HepG2 (cell line): ENCODE results near the gene MMP23B. TPM values are rescaled to one million over a fixed set of nuclear protein-coding genes. Genes with fewer than 3 reads are reported as not detected.

Experiments used
- ATAD3A ChIP-seq: sonication (generic); formaldehyde crosslinking; IDR thresholded peaks from 2 replicates; pipeline ENCODE4 v1.4.0; 2020; ENCODE audit warnings: missing genetic modification reagents
- CBX5 ChIP-seq: sonication (generic); formaldehyde crosslinking; IDR thresholded peaks from 2 replicates; pipeline ENCODE4 v1.4.0; 2020; ENCODE audit warnings: missing genetic modification reagents, borderline replicate concordance
- EP300 ChIP-seq, 3 experiments: sonication (generic) in 1 of 3; formaldehyde crosslinking in 1 of 3; IDR thresholded peaks; 2 replicates each; pipeline versions ENCODE4 v1.5.1 to v1.6.1; 2011 to 2020; ENCODE audit warnings: low read depth in 2 of 3, low read length in 2 of 3, borderline replicate concordance in 1 of 3, improper control_type of control experiment in 1 of 3, mild to moderate bottlenecking in 1 of 3, missing genetic modification reagents in 1 of 3, moderate library complexity in 1 of 3
- GABPA ChIP-seq, 2 experiments: IDR thresholded peaks; 2 replicates each; pipeline ENCODE4 v1.6.1; 2011 to 2016; ENCODE audit warnings: low read depth in 2 of 2, low read length in 1 of 2, missing biosample characterization in 1 of 2, missing genetic modification characterization in 1 of 2
- HNRNPK ChIP-seq: fragments of 200-400 bp; formaldehyde crosslinking; IDR thresholded peaks from 2 replicates; pipeline ENCODE4 v1.6.1; 2018; ENCODE audit warnings: low read length, low read depth, moderate library complexity, mild to moderate bottlenecking; ENCODE audit not compliant: poor library complexity, severe bottlenecking
- MEIS2 ChIP-seq: sonication (generic); formaldehyde crosslinking; IDR thresholded peaks from 2 replicates; pipeline ENCODE4 v1.9.0; 2021; ENCODE audit warnings: mild to moderate bottlenecking, missing genetic modification reagents
- NCOR1 ChIP-seq: fragments of 200-600 bp; sonication (generic); IDR thresholded peaks from 2 replicates; pipeline ENCODE4 v1.7.0; 2017; ENCODE audit warnings: antibody characterized with exemption, low read length, borderline replicate concordance
- NFE2 ChIP-seq: sonication (generic); formaldehyde crosslinking; IDR thresholded peaks from 2 replicates; pipeline ENCODE4 v1.4.0; 2020; ENCODE audit warnings: missing genetic modification reagents
- TBP ChIP-seq: sonication (generic); formaldehyde crosslinking; IDR thresholded peaks from 2 replicates; pipeline ENCODE4 v1.5.0; 2020; ENCODE audit warnings: missing genetic modification reagents
- ZBTB38 ChIP-seq: sonication (generic); formaldehyde crosslinking; IDR thresholded peaks from 2 replicates; pipeline ENCODE4 v1.5.1; 2020; ENCODE audit warnings: mild to moderate bottlenecking, missing genetic modification reagents
- ZNF670 ChIP-seq: sonication (generic); formaldehyde crosslinking; IDR thresholded peaks from 2 replicates; pipeline ENCODE4 v1.8.0; 2022; ENCODE audit warnings: mild to moderate bottlenecking, missing genetic modification reagents, borderline replicate concordance
- ZNF724P ChIP-seq: sonication (generic); formaldehyde crosslinking; IDR thresholded peaks from 2 replicates; pipeline ENCODE4 v1.8.0; 2022; ENCODE audit warnings: missing genetic modification reagents, borderline replicate concordance
- polyA plus RNA-seq, 8 experiments: library from polyadenylated mRNA; depleted of rRNA in 3 of 8; stranded (reverse) in 7 of 8; unstranded in 1 of 8; fragments of >200 nt; fragmentation: Illumina TruSeq in 4 of 8; extraction: Trizol in 4 of 8; gene quantifications; 2 replicates each; pipeline versions ENCODE4 v1.2.1 to v1.2.3, GENCODE V29; 2011 to 2016; ENCODE audit warnings: low read depth in 4 of 8, missing spikeins in 1 of 8, mixed read lengths in 1 of 8; ENCODE audit not compliant: insufficient read depth in 1 of 8
- total RNA-seq, 5 experiments: library from RNA; depleted of rRNA; stranded (reverse); fragments of >200 nt; fragmentation: Illumina TruSeq; extraction: Trizol; gene quantifications; 2 replicates each; pipeline ENCODE4 v1.2.3, GENCODE V29; 2016; ENCODE audit warnings: low read depth in 1 of 5
- TF ChIP-seq, protein P1 (sequence below): sonication (generic); formaldehyde crosslinking; IDR thresholded peaks from 2 replicates; pipeline ENCODE4 v1.9.0; 2022; ENCODE audit warnings: missing genetic modification reagents, mild to moderate bottlenecking, borderline replicate concordance
- TF ChIP-seq, protein P2 (sequence below): sonication (generic); formaldehyde crosslinking; IDR thresholded peaks from 2 replicates; pipeline ENCODE4 v1.4.0; 2020; ENCODE audit warnings: mild to moderate bottlenecking, low read depth, missing genetic modification reagents
- TF ChIP-seq, protein P3 (sequence below): sonication (generic); formaldehyde crosslinking; IDR thresholded peaks from 2 replicates; pipeline ENCODE4 v1.4.0; 2020; ENCODE audit warnings: missing genetic modification reagents
- TF ChIP-seq, protein P4 (sequence below): sonication (generic); formaldehyde crosslinking; IDR thresholded peaks from 2 replicates; pipeline ENCODE4 v1.9.0; 2021; ENCODE audit warnings: mild to moderate bottlenecking, missing genetic modification reagents

The MMP23B gene
- total and polyA plus RNA-seq, 2 of the 13 experiments (the other 11 are each of a cell fraction or from before 2014, with no cell fraction given) = 0.61 to 0.75 TPM

DNA sequence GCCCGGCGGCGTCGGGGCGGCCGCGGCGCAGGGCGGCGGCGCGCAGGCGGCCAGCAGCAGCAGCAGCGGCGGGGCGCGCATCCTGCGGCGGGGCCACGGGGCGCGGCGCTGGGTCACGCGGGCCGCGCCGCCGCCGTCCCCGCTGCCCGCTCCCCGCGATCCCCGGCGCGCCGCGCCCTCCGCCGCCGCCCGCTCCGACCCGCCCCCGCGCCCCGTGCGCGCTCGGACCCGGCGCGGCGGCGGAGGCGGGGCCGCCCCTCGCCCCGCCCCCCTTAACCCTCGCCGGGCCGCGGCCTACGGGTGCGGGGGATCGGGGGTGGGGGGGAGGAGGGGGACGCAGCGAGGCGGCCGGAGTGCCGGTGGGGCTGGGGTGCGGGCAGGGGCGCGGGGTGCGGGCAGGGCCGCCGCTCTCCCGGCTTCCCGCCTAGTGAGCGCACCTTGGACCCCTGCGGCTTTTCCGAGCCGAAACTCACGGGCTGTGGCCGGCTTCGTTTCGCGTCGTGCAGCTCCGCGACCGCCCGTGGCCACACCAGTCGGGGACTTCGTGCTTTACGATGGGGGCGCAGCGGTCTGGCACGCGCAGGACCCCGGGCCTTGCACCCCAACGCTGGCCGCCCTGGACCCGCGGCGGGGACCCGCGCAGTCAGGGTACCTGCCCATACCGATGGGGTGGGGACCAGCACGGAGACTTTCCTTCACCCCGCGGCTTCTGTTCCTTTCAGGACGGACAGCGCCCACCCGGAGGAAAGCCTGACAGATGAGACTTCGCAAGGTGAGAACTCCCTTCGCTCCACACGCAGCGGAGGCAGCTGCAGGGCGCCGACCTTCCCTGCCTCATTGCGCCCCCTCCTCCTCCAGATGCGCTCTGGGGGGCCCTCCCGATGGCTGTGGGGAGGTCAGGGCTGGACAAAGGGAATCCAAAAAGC is 31.8 kb upstream of the MMP23B start, which contains the start of gene FNDC10 (continued):
- TF ChIP-seq, protein P1, sequence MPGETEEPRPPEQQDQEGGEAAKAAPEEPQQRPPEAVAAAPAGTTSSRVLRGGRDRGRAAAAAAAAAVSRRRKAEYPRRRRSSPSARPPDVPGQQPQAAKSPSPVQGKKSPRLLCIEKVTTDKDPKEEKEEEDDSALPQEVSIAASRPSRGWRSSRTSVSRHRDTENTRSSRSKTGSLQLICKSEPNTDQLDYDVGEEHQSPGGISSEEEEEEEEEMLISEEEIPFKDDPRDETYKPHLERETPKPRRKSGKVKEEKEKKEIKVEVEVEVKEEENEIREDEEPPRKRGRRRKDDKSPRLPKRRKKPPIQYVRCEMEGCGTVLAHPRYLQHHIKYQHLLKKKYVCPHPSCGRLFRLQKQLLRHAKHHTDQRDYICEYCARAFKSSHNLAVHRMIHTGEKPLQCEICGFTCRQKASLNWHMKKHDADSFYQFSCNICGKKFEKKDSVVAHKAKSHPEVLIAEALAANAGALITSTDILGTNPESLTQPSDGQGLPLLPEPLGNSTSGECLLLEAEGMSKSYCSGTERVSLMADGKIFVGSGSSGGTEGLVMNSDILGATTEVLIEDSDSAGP (CRISPR knock-in tag) = peak; percentile 60; the same call in 1 of the 2 replicates
- 0 out of 2 replicates have a peak, but pooled peaks have one; percentile 57 for TF ChIP-seq ZNF724P (CRISPR knock-in tag)
- TF ChIP-seq ZNF670 (CRISPR knock-in tag) = no peak
- TF ChIP-seq, protein P2, sequence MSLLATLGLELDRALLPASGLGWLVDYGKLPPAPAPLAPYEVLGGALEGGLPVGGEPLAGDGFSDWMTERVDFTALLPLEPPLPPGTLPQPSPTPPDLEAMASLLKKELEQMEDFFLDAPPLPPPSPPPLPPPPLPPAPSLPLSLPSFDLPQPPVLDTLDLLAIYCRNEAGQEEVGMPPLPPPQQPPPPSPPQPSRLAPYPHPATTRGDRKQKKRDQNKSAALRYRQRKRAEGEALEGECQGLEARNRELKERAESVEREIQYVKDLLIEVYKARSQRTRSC (CRISPR knock-in tag) = no peak
- TF ChIP-seq GABPA (IDR thresholded peaks at IDR 0.05; ENCODE audit: low read depth, low read length) = no peak
- TF ChIP-seq GABPA (CRISPR knock-in tag; IDR thresholded peaks at IDR 0.05; ENCODE audit: low read depth) = no peak
- TF ChIP-seq ZBTB38 (CRISPR knock-in tag) = no peak
- TF ChIP-seq HNRNPK = peak; percentile 63
- TF ChIP-seq NFE2 (CRISPR knock-in tag) = no peak
- TF ChIP-seq NCOR1 = no peak
- no peak for TF ChIP-seq CBX5 (CRISPR knock-in tag)
- TF ChIP-seq, protein P3, sequence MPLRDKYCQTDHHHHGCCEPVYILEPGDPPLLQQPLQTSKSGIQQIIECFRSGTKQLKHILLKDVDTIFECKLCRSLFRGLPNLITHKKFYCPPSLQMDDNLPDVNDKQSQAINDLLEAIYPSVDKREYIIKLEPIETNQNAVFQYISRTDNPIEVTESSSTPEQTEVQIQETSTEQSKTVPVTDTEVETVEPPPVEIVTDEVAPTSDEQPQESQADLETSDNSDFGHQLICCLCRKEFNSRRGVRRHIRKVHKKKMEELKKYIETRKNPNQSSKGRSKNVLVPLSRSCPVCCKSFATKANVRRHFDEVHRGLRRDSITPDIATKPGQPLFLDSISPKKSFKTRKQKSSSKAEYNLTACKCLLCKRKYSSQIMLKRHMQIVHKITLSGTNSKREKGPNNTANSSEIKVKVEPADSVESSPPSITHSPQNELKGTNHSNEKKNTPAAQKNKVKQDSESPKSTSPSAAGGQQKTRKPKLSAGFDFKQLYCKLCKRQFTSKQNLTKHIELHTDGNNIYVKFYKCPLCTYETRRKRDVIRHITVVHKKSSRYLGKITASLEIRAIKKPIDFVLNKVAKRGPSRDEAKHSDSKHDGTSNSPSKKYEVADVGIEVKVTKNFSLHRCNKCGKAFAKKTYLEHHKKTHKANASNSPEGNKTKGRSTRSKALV (CRISPR knock-in tag) = peak; percentile 57
- TF ChIP-seq ATAD3A (CRISPR knock-in tag) = no peak
- TF ChIP-seq MEIS2 (CRISPR knock-in tag) = no peak
- no peak for TF ChIP-seq TBP (CRISPR knock-in tag)
- TF ChIP-seq, protein P4, sequence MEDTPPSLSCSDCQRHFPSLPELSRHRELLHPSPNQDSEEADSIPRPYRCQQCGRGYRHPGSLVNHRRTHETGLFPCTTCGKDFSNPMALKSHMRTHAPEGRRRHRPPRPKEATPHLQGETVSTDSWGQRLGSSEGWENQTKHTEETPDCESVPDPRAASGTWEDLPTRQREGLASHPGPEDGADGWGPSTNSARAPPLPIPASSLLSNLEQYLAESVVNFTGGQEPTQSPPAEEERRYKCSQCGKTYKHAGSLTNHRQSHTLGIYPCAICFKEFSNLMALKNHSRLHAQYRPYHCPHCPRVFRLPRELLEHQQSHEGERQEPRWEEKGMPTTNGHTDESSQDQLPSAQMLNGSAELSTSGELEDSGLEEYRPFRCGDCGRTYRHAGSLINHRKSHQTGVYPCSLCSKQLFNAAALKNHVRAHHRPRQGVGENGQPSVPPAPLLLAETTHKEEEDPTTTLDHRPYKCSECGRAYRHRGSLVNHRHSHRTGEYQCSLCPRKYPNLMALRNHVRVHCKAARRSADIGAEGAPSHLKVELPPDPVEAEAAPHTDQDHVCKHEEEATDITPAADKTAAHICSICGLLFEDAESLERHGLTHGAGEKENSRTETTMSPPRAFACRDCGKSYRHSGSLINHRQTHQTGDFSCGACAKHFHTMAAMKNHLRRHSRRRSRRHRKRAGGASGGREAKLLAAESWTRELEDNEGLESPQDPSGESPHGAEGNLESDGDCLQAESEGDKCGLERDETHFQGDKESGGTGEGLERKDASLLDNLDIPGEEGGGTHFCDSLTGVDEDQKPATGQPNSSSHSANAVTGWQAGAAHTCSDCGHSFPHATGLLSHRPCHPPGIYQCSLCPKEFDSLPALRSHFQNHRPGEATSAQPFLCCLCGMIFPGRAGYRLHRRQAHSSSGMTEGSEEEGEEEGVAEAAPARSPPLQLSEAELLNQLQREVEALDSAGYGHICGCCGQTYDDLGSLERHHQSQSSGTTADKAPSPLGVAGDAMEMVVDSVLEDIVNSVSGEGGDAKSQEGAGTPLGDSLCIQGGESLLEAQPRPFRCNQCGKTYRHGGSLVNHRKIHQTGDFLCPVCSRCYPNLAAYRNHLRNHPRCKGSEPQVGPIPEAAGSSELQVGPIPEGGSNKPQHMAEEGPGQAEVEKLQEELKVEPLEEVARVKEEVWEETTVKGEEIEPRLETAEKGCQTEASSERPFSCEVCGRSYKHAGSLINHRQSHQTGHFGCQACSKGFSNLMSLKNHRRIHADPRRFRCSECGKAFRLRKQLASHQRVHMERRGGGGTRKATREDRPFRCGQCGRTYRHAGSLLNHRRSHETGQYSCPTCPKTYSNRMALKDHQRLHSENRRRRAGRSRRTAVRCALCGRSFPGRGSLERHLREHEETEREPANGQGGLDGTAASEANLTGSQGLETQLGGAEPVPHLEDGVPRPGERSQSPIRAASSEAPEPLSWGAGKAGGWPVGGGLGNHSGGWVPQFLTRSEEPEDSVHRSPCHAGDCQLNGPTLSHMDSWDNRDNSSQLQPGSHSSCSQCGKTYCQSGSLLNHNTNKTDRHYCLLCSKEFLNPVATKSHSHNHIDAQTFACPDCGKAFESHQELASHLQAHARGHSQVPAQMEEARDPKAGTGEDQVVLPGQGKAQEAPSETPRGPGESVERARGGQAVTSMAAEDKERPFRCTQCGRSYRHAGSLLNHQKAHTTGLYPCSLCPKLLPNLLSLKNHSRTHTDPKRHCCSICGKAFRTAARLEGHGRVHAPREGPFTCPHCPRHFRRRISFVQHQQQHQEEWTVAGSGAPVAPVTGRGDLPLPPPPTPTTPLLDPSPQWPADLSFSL (CRISPR knock-in tag) = no peak
- TF ChIP-seq EP300 (IDR thresholded peaks at IDR 0.05; ENCODE audit: low read depth in 2 of 2, low read length in 2 of 2) = no peak
- TF ChIP-seq EP300 (CRISPR knock-in tag; IDR thresholded peaks at IDR 0.05; ENCODE audit: borderline replicate concordance) = no peak
